ENCODE data around the gene HS6ST1.

DNA sequence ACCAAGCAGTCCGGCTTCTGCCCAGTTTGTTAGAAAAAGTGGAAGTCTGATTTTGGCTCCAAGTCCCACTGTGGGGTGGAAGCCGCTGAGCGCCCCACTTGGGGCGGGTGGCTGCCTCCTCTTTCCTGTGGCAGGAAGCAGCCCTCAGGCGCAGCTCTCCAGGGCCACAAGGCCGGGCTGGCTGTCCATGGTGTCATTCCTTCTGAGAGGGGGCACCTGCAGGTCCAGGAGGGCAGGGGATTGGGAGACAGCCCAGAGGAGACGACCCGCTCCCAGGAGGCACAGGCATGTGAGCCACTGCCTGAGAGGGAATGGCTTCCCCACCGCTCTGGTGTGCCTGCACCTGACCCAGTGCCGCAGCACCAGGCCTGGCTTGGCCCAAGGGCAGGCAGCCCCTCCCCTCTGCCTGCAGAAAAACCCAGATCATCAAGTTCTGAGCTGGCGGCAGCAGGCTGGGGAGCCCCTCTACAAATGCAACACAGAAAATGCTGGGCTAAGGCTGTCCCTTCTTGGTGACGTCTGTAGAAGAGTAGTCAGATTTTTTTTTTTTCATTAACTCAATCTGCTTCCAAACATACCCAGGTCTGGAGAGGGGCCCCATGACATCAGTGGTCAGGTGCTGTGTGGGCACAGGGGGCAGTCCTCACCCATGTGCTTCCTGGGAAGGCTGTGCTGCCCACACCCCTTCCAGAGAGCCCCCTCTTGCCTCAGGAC is 38.4 kb downstream of the HS6ST1 start:
- TF ChIP-seq PPARA (CRISPR knock-in tag; IDR thresholded peaks at IDR 0.05; ENCODE audit: borderline replicate concordance) = no peak
- no peak for TF ChIP-seq ZFP30 (CRISPR knock-in tag; IDR thresholded peaks at IDR 0.05)
- TF ChIP-seq, protein P1, sequence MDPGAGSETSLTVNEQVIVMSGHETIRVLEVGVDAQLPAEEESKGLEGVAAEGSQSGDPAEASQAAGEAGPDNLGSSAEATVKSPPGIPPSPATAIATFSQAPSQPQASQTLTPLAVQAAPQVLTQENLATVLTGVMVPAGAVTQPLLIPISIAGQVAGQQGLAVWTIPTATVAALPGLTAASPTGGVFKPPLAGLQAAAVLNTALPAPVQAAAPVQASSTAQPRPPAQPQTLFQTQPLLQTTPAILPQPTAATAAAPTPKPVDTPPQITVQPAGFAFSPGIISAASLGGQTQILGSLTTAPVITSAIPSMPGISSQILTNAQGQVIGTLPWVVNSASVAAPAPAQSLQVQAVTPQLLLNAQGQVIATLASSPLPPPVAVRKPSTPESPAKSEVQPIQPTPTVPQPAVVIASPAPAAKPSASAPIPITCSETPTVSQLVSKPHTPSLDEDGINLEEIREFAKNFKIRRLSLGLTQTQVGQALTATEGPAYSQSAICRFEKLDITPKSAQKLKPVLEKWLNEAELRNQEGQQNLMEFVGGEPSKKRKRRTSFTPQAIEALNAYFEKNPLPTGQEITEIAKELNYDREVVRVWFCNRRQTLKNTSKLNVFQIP (CRISPR knock-in tag; IDR thresholded peaks at IDR 0.05; ENCODE audit: borderline replicate concordance, low read depth) = no peak
- TF ChIP-seq ARNTL (CRISPR knock-in tag; IDR thresholded peaks at IDR 0.05; ENCODE audit: borderline replicate concordance, low read depth) = no peak
- TF ChIP-seq RARB (CRISPR knock-in tag; IDR thresholded peaks at IDR 0.05) = no peak
